NCI-H1417 treated with DMSO at 0.1 percent for 48 hours (cell line): ENCODE results near the gene HK3.

Experiments
- DNase-seq: peaks from one replicate; lab custom pipeline; 2025; lab: John Stamatoyannopoulos, UW

HK3 gene

GRCh38 chr5:176899296-176899891, at the start of gene HK3:
Gene HK3 (minus strand): TSS chr5:176899346. CDS start chr5:176896159, 3,187 bp downstream.
- DNase-seq, result no peak

GRCh38 chr5:176948458-176948857, 49.3 kb upstream of the HK3 start:
- no peak for DNase-seq

- no peak for DNase-seq
Observed at GRCh38 chr5:176947847-176948246, 48.7 kb upstream of the HK3 start.

GRCh38 chr5:176944268-176944667, 45.1 kb upstream of the HK3 start:
- no peak for DNase-seq

- no peak for DNase-seq
Observed at GRCh38 chr5:176943816-176944215, 44.7 kb upstream of the HK3 start.

- DNase-seq, result no peak
Observed at GRCh38 chr5:176941951-176942350, 42.8 kb upstream of the HK3 start.

- no peak for DNase-seq
Observed at GRCh38 chr5:176938472-176938871, 39.3 kb upstream of the HK3 start.

- no peak for DNase-seq
Observed at GRCh38 chr5:176935017-176935416, 35.9 kb upstream of the HK3 start.

GRCh38 chr5:176934309-176934930, 35.3 kb upstream of the HK3 start:
- no peak for DNase-seq

GRCh38 chr5:176929654-176930053, 30.5 kb upstream of the HK3 start:
- DNase-seq, result no peak

- no peak for DNase-seq
Observed at GRCh38 chr5:176927562-176927961, 28.4 kb upstream of the HK3 start.

GRCh38 chr5:176922817-176923216, 23.7 kb upstream of the HK3 start:
- DNase-seq, result no peak

- DNase-seq, result no peak
Observed at GRCh38 chr5:176921714-176922113, 22.6 kb upstream of the HK3 start.

GRCh38 chr5:176918613-176919012, 19.5 kb upstream of the HK3 start:
- no peak for DNase-seq

GRCh38 chr5:176916337-176916736, 17.2 kb upstream of the HK3 start:
- no peak for DNase-seq

- DNase-seq, result no peak
Observed at GRCh38 chr5:176915906-176916305, 16.8 kb upstream of the HK3 start.

GRCh38 chr5:176912115-176912514, 13.0 kb upstream of the HK3 start:
- no peak for DNase-seq

- DNase-seq, result no peak
Observed at GRCh38 chr5:176908675-176909368, 9.7 kb upstream of the HK3 start.

GRCh38 chr5:176906796-176907195, 7.7 kb upstream of the HK3 start:
- DNase-seq, result no peak

GRCh38 chr5:176906126-176906525, 7.0 kb upstream of the HK3 start:
- no peak for DNase-seq

GRCh38 chr5:176904276-176904675, 5.1 kb upstream of the HK3 start:
- no peak for DNase-seq

- DNase-seq, result no peak
Observed at GRCh38 chr5:176902911-176903664, 3.9 kb upstream of the HK3 start.
